H1 (cell line): ENCODE measurements around the gene SUGP1. TPM values are rescaled to one million over a fixed set of nuclear protein-coding genes. Genes with fewer than 3 reads are reported as not detected.

Experiments
- EZH2 ChIP-seq: fragments of 200-600 bp; sonication (generic); IDR thresholded peaks from 2 replicates; pipeline ENCODE4 v1.7.1; 2012; ENCODE audit warnings: low read depth, mild to moderate bottlenecking, moderate library complexity, low read length, inconsistent platforms; ENCODE audit not compliant: severe bottlenecking
- RAD21 ChIP-seq, 2 experiments: IDR thresholded peaks in 1 of 2; conservative IDR thresholded peaks in 1 of 2; 2 replicates each; pipeline ENCODE4 v1.6.1; 2011; ENCODE audit warnings: low read depth in 2 of 2, low read length in 2 of 2, improper control_type of control experiment in 1 of 2, inconsistent platforms in 1 of 2, mild to moderate bottlenecking in 1 of 2, moderate library complexity in 1 of 2
- USF2 ChIP-seq: IDR thresholded peaks from 2 replicates; pipeline ENCODE4 v1.6.1; 2011; ENCODE audit warnings: low read length, improper control_type of control experiment
- polyA plus RNA-seq, 7 experiments: library from polyadenylated mRNA; depleted of rRNA in 3 of 7; stranded (reverse) in 5 of 7; unstranded in 2 of 7; fragments of >200 nt in 5 of 7; fragments of 200-250 nt in 2 of 7; gene quantifications; 1 replicate in 5 of 7; 2 replicates in 1 of 7; 4 replicates in 1 of 7; pipeline versions ENCODE4 v1.2.1 to v1.2.3, GENCODE V29; 2011 to 2013; ENCODE audit warnings: missing spikeins in 2 of 7, mixed read lengths in 2 of 7
- total RNA-seq: library from RNA; stranded (reverse); fragmentation: NEBNext Ultra II Directional; extraction: Animal tissue kit (Norgen Biotek cat#: 25700); gene quantifications from 2 replicates; pipeline ENCODE4 v1.2.1, GENCODE V29; 2021

SUGP1 gene
- total and polyA plus RNA-seq, 2 of the 8 experiments (the other 6 are each of a cell fraction or from before 2014, with no cell fraction given): 38.5 to 65.2 TPM

GRCh38 chr19:19342086-19343015, 22.0 kb upstream of the SUGP1 start (continued):
- peak; percentile 58 for TF ChIP-seq USF2
- no peak for TF ChIP-seq EZH2
- TF ChIP-seq RAD21 (IDR thresholded peaks at IDR 0.05 in 1 of 2, conservative IDR thresholded peaks at IDR 0.05 in 1 of 2; ENCODE audit: low read depth in 2 of 2, low read length in 2 of 2): peak; percentile 75 to 78
